Kidney tubule cell (primary cell): ENCODE results near the gene PLCH2.

ENCODE experiments used
- DNase-seq: peaks from one replicate; pipeline ENCODE4 v3.0.0-alpha.2; 2018; ENCODE audit warnings: low spot score

The PLCH2 gene

GRCh38 chr1:2530513-2531361, 54.6 kb downstream of the PLCH2 start:
- DNase-seq, result peak; percentile 52

DNA sequence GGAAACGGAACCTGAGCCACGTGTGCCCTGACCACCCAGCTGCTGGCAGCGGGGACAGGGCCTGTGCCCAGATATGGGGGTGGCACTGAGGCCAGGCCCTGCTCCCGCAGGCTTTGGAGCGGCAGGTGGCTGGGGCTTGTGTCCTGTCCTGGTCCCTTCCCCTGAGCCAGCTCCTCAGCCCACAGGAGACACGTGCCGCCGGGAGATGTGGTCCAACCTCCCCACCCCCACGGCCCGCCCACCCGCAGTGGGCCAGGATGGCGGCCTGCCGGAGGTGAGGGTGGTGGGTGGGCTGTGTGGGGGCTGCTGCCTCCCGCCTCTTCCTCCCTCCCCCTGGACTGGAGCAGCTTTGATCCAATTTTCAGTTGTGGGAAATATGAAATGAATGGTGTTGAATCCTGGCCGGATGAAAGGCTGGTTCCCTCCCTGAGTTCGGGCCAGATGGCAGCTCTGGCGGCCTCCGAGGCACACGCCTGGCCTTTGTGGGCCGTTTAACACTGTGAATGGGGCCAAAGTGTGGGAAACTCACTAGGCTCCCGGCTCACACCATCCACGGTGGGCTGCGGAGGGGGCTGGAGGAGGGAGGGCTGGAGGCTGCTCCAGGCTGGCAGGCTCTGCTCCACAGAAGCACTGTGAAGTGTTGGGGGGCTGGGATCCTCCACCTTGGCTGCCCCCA, 56.5 kb downstream of the PLCH2 start:
- no peak for DNase-seq

DNA sequence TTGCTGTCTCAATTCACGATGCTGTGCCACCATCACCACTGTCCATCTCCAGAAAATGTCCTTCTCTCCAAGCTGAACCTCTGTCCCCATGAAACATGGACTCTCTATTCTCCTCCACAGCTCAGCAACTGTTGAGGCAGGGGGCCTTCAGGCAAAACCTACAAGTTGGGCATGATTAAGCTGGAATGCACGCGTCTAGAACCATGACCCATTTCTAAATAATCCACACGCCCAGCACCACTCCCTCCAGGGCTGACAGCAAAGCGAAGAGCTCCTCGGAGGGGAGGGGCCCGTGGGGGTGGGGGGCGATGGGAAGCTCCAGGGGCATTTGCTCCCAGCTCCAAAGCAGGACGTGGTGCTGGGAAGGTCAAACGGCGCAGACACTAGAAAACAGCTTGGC, 57.3 kb downstream of the PLCH2 start:
- peak; percentile 57 for DNase-seq

GRCh38 chr1:2534315-2534686, 58.2 kb downstream of the PLCH2 start:
- no peak for DNase-seq

DNA sequence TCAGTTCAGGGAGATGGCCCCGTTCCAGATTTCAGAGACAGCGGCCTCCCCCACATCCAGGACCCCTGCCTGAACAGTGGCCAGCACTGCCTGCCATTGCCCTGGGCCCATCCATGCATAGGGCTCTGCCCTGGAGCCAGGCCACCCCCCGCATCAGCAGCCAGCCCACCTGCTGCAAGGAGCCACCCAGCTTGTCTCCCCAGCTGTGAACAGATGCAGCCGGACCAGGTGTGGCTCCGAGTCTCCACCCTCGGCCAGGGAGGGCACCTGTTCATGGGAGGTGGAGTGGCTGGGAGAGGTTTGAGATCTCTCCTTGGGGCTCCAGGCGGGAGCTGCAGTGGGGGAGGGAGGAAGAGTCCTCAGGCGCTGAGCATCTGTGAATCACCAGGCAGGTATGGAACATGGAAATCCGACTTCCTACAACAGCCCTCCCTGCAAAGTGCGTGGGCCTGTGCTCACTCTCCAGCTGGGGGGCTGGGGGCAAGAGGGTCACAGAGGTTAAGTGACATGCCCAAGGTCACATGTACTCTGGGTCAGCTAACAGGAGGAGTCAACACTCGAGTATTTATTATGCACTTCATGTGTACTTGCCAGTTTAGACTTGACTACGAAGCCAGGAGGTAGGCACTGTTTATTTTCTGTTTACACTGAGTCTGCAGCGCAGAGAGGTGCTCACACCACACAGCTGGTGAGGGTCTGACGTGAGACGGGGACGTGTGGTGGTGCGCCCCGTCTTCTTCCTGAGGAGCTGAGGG, 58.8 kb downstream of the PLCH2 start:
- DNase-seq, result peak; percentile 87

GRCh38 chr1:2535455-2535854, 59.4 kb downstream of the PLCH2 start:
- no peak for DNase-seq

DNA sequence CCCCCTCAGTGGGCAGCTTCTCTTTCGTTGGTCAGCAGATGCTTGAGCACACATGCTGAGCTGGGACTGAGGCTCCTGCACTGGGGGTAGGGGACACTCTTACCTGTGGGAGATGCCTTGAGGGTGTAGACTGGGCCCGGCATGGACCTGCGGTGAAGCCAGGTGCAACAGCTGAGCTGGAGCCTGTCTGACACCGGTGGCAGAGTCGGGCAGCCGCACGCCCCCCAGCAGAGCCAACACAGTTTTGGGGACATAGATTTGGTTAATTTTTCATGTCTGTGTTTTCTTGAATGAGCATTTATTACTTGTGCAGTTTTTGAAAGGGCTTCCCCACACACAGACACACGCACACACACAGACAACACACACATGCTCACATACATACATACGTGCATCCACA, 59.9 kb downstream of the PLCH2 start:
- DNase-seq, result no peak

- no peak for DNase-seq
These were observed 61.7 kb downstream of the PLCH2 start for GRCh38 chr1:2537784-2538115.

- DNase-seq, result no peak
These were observed 62.3 kb downstream of the PLCH2 start for GRCh38 chr1:2538376-2538775.

GRCh38 chr1:2538872-2539271, 62.8 kb downstream of the PLCH2 start:
- no peak for DNase-seq

DNA sequence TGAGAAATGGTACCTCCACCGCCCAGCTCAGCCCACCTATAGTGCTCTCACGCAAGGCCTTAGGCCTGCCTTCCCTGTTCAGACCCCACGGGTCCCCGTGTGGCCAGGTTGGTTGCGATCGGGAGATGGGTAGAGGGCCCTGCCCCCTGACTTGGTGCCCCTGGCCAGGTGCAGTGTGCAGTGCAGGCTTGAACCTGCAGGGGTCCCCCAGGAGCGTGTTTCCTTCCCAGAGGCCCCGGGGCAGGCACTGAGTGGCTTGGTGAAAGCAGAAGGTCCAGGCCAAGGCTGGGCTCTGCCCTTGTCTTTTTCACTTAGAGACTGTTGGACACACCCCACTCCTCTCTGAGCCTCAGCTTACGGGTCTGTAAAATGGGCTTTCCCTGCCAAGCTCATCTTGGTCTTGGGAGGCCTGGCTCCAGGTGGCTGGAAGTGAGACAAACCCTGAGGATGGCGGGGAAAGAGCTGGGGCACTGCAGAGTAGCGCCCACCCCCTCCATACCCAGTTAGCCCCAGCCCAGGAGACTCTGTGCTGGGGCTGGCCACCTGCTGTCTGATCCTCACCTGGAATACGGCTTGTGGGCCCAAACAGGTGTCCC, 63.3 kb downstream of the PLCH2 start:
- no peak for DNase-seq

- DNase-seq, result no peak
These were observed 64.9 kb downstream of the PLCH2 start for GRCh38 chr1:2540816-2541492.

- no peak for DNase-seq
These were observed 65.6 kb downstream of the PLCH2 start for GRCh38 chr1:2541619-2542245.

DNA sequence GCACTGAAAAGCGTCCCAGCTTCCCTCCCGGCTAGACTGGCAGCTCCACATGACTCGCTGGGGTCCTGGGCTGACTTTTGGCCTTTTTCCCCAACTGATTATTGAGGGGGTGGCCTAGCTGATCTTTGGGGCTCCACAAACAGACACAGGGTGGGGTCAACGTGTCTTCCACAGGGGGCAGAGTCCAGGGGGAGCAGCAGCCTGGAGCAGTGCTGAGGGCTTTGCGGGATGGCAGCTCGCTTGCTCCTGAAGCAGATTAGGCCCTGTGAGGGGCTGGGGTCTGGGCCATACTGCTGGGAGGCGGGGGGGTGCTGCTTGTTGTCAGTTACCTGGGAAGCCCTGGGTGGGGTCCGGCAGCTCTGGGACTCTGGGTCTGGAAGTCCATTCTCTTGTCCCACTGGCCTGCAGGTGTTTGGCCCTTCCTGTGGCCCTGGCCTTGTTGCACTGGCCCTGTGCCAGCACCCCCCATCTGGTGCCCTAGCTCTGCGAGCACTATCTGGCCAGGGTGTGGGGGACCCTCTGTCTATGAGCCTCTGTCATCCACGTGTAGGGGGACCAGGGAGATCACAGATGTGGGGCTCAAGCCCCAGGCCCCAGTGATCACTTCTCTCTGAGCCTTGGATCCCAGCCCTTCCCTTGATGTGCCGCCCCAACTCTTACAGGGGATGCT, 66.3 kb downstream of the PLCH2 start:
- no peak for DNase-seq

- DNase-seq, result no peak
These were observed 67.5 kb downstream of the PLCH2 start for GRCh38 chr1:2543543-2544092.

GRCh38 chr1:2544093-2544874, 68.2 kb downstream of the PLCH2 start:
- DNase-seq, result no peak

DNA sequence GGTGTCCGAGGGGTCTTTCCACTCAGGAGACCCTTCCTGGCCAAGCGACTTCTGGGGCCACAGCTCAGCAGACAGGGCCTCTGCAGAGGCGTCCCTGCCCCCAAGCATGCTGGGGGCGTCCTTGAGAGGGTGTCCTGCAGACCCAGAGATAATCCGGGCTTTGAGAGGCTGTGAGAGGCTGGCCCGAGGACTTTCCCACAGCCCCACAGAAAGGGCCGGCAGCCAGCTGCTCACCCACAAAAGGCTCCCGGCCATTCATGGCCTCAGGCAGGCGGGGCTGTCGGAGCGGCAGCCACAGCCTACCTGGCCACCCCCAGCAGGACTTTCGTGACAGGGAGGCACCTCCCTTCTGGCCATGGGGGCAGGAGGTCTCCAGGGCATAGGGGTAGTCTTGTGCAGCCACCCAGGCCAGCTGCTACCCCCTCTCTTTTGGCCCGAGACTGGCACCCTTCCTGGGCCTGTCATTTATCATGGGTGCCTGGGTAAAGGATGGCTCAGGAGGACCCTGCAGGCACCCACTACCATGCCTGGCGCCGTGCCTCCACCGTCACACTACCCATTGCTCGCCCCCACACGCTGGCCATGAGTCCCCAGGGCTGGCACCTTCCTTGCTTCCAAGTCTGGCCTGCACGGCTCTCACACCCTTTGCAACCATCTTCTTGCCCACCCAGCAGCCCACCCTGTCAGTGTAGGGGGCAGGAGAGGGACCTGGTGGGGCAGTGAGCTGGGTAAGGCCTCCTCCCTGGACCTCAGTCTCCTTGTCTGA, 69.0 kb downstream of the PLCH2 start:
- no peak for DNase-seq

DNA sequence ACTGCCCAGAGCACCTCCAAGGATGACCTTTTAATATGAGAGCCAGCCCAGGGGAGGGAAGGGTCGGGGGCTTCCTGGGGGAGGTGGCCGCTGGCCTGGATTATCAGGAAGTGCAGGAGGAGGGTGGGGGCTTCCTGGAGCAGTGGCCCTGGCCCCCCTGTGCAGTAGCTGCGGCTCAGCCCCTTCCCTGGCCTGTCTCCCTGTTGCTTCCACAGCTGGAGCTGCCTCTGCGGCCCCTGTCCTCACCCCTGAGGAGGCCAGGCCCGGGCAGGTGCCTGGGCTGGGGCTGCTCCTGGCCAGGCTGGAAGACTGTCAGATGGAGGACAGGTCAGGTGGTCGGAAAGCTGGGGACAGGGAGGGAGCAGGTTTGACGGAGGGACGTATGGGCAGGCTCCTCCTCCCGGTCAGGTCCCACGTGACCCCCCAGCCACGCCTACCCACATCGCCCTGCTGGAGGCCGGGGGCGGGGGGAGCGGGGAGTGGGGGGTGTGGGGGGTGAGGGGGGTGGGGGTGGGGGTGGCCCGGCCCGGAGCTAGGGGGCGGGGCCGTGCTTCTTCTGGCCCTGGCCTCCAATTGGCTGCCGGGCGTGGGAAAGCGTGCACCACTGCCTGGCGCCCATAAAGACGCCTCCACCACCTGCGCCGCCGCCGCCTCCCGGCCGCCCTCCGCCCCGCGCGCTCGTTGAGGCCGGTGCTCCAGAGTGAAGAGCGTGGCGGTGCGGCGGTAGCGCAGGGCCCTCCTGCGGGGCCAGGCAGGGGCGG, 69.8 kb downstream of the PLCH2 start:
- peak; percentile 89 for DNase-seq
